Mesendoderm (in vitro differentiated cells): Measurements from ENCODE around the gene LRRC36.

ENCODE experiments used
- DNase-seq: peaks from one replicate; pipeline ENCODE4 v3.0.0; 2013
- H2AK5ac ChIP-seq: 2 replicates; pipeline ENCODE4 v1.6.1; 2013; ENCODE audit warnings: low read length, inconsistent platforms
- H2BK120ac ChIP-seq: 2 replicates; pipeline ENCODE4 v1.6.1; 2013; ENCODE audit warnings: low read depth, mild to moderate bottlenecking, low read length, moderate library complexity, mixed read lengths
- H2BK15ac ChIP-seq: replicated peaks from 2 replicates; pipeline ENCODE4 v1.6.1; 2013; ENCODE audit warnings: low read depth, mild to moderate bottlenecking, moderate library complexity
- H2BK5ac ChIP-seq: 2 replicates; pipeline ENCODE4 v1.6.1; 2013; ENCODE audit warnings: low read length, inconsistent platforms
- H3K18ac ChIP-seq: 2 replicates; pipeline ENCODE4 v1.6.1; 2013; ENCODE audit warnings: mild to moderate bottlenecking, low read length, mixed read lengths
- H3K23ac ChIP-seq: one replicate; pipeline ENCODE4 v1.6.1; 2013; ENCODE audit warnings: low read length
- H3K27ac ChIP-seq: 2 replicates; pipeline ENCODE4 v1.5.1; 2013; ENCODE audit warnings: low read depth, mild to moderate bottlenecking, inconsistent platforms, low read length, moderate library complexity
- H3K27me3 ChIP-seq: 2 replicates; pipeline ENCODE4 v1.6.1; 2013; ENCODE audit warnings: low read length, control low read depth, mild to moderate bottlenecking, inconsistent platforms; ENCODE audit not compliant: insufficient read depth, poor library complexity
- H3K36me3 ChIP-seq: 2 replicates; pipeline ENCODE4 v1.6.1; 2013; ENCODE audit warnings: low read length, inconsistent platforms; ENCODE audit not compliant: control insufficient read depth, insufficient read depth
- H3K4ac ChIP-seq: one replicate; pipeline ENCODE4 v1.6.1; 2013; ENCODE audit warnings: low read depth, mild to moderate bottlenecking, low read length, moderate library complexity
- H3K4me1 ChIP-seq: 2 replicates; pipeline ENCODE4 v1.6.1; 2013; ENCODE audit warnings: low read depth, low read length, inconsistent platforms; ENCODE audit not compliant: control insufficient read depth
- H3K4me2 ChIP-seq: 2 replicates; pipeline ENCODE4 v1.6.1; 2013; ENCODE audit warnings: low read length
- H3K4me3 ChIP-seq: 2 replicates; pipeline ENCODE4 v1.5.1; 2013; ENCODE audit warnings: mild to moderate bottlenecking, low read length
- H3K56ac ChIP-seq: one replicate; pipeline ENCODE4 v1.6.1; 2013; ENCODE audit warnings: low read length
- H3K79me1 ChIP-seq: 2 replicates; pipeline ENCODE4 v1.6.1; 2013; ENCODE audit warnings: low read length, inconsistent platforms
- H3K79me2 ChIP-seq: 2 replicates; pipeline ENCODE4 v1.6.1; 2013; ENCODE audit warnings: mild to moderate bottlenecking, low read length; ENCODE audit not compliant: control insufficient read depth, insufficient read depth
- H3K9ac ChIP-seq: 2 replicates; pipeline ENCODE4 v1.6.1; 2013; ENCODE audit warnings: low read length, inconsistent platforms
- H4K5ac ChIP-seq: one replicate; pipeline ENCODE4 v1.6.1; 2013; ENCODE audit warnings: low read length
- H4K8ac ChIP-seq: one replicate; pipeline ENCODE4 v1.6.1; 2013; ENCODE audit warnings: low read depth, mild to moderate bottlenecking, control low read depth, low read length, moderate library complexity
- WGBS: extraction: QIAGEN DNeasy Blood & Tissue Kit; methylation state at CpG from one replicate; pipeline ENCODE4 v1.1.7; 2013; ENCODE audit warnings: low lambda C conversion rate, missing lambda C conversion rate; ENCODE audit not compliant: insufficient coverage; ENCODE audit errors: extremely low coverage; 5-methylcytosine and 5-hydroxymethylcytosine counted together

Gene LRRC36

DNA sequence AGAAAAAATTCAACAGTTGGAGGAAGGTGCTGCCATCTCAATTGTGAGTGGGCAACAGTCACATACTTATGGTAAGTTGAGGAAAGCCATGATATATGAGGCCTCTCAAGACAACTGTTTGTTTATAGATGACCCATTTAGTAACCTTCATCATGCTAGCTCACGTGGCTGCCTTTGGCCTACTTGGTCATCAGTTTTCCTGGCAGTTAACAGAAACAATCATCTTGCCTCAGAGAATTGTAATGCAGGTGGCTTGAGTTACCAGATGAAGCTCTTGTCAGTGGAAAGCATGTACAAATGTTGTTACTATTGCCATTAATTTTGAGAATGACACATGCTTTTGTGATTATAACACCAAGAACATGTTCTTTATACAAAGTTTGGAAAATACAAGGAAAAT lies 52.0 kb downstream of the LRRC36 start:
- Histone ChIP-seq H4K8ac (no peak overlapping the region), H2AK5ac (no peak overlapping the region), H3K18ac (no peak overlapping the region), H2BK120ac (no peak overlapping the region), H3K4me3 (no peak overlapping the region), H3K4me1 (no peaks in the 10 kb centered on the region), H3K36me3 (no peaks in the 10 kb centered on the region), H3K23ac (no peak overlapping the region), H3K27ac (no peak overlapping the region), H4K5ac (no peak overlapping the region), H3K4ac (no peak overlapping the region), H3K56ac (no peak overlapping the region), H2BK5ac (no peak overlapping the region), H3K4me2 (no peak overlapping the region), H3K27me3 (no peaks in the 10 kb centered on the region), H2BK15ac (no peak overlapping the region), H3K79me1 (no peaks in the 10 kb centered on the region), H3K79me2 (no peaks in the 10 kb centered on the region), H3K9ac (no peak overlapping the region)
- WGBS, result no CpG with 5 or more reads among the region's 1 CpG
- no peak for DNase-seq

- Histone ChIP-seq H3K4me2 (no peak overlapping the region), H3K27me3 (no peaks in the 10 kb centered on the region), H3K4me3 (no peak overlapping the region), H2BK120ac (no peak overlapping the region), H4K5ac (no peak overlapping the region), H3K4ac (no peak overlapping the region), H3K23ac (no peak overlapping the region), H3K4me1 (no peaks in the 10 kb centered on the region), H3K79me2 (no peaks in the 10 kb centered on the region), H4K8ac (no peak overlapping the region), H3K27ac (no peak overlapping the region), H3K9ac (no peak overlapping the region), H3K36me3 (no peaks in the 10 kb centered on the region), H2AK5ac (no peak overlapping the region), H3K56ac (no peak overlapping the region), H2BK5ac (no peak overlapping the region), H3K18ac (no peak overlapping the region), H3K79me1 (no peaks in the 10 kb centered on the region), H2BK15ac (no peak overlapping the region)
- no CpG with 5 or more reads among the region's 3 CpGs for WGBS
- no peak for DNase-seq
These were observed 56.7 kb downstream of the LRRC36 start for GRCh38 chr16:67383284-67383683.

DNA sequence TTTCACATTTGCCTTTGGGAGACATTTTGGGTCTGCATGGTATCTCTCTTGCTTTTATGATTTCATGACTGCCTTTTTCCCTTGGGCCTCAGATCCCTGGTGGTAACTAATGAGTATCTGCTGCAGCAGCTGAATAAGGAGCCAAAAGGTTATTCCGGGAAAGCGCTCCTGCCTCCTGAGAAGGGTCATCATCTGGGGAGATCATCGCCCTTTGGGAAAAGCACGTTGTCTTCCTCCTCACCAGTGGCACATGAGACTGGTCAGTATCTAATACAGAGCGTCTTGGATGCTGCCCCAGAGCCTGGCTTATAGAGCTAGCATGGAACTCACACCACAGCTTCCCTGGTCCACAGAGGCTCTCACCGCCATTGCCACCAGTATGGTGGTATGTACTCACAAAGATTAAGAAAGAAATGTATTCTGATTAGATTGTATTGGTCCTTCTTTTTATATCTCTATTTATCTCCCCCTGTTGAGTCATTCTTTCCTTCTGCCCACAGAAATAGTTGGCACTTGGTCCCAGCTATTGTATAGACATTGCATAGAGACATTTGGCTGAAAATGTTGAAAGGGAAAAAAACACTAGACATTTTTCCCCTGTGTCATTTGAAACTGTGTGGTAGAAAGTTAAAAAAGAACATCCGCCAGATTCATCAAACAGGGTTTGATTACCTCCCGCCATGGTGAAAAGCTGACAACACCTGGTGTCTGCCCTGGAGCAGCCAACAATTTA lies 58.3 kb downstream of the LRRC36 start:
- no peaks in the 10 kb centered on the region for H3K4me1 ChIP-seq
- no peak overlapping the region for H3K4me3 ChIP-seq
- no peak overlapping the region for H3K23ac ChIP-seq
- WGBS, result no CpG with 5 or more reads among the region's 8 CpGs
- H2BK5ac ChIP-seq, result no peak overlapping the region
- no peaks in the 10 kb centered on the region for H3K79me1 ChIP-seq
- no peak overlapping the region for H3K4ac ChIP-seq
- no peak overlapping the region for H3K9ac ChIP-seq
- H3K18ac ChIP-seq, result no peak overlapping the region
- H3K36me3 ChIP-seq, result no peaks in the 10 kb centered on the region
- no peak overlapping the region for H2BK15ac ChIP-seq
- H4K8ac ChIP-seq, result no peak overlapping the region
- H4K5ac ChIP-seq, result no peak overlapping the region
- no peak overlapping the region for H2BK120ac ChIP-seq
- H3K4me2 ChIP-seq, result no peak overlapping the region
- H3K27ac ChIP-seq, result no peak overlapping the region
- H3K56ac ChIP-seq, result no peak overlapping the region
- no peak overlapping the region for H2AK5ac ChIP-seq
- no peaks in the 10 kb centered on the region for H3K27me3 ChIP-seq
- DNase-seq, result no peak
- H3K79me2 ChIP-seq, result no peaks in the 10 kb centered on the region

DNA sequence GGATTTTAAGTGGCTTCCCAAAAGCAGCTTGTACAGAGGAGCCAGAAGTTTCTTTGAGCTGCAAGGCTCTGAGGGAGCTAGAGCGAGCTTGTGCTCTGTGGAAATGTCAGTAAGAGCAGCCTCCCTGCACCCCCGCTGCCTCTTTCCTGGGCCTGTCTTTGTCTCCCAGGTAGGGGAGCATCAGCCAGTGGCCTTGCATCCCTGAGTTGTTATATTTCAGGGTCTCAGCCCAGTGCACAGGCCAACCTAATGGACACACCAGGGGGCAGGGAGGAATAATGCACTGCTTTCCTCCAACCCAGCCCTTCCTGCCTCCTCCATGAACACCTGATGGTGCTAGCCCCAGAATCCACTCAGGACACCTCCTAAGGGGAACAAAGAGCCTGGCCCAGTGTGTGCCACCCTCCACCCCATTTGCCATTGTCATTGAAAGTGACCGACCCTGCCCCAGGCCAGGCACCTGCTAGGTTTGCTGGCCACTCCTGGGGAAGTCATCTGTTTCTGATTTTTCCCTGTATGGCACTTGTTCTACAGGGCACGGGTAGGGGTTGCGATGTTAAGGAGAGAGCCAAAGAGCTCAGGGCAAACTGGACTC lies 60.3 kb downstream of the LRRC36 start:
- H3K27me3 ChIP-seq, result no peaks in the 10 kb centered on the region

DNA sequence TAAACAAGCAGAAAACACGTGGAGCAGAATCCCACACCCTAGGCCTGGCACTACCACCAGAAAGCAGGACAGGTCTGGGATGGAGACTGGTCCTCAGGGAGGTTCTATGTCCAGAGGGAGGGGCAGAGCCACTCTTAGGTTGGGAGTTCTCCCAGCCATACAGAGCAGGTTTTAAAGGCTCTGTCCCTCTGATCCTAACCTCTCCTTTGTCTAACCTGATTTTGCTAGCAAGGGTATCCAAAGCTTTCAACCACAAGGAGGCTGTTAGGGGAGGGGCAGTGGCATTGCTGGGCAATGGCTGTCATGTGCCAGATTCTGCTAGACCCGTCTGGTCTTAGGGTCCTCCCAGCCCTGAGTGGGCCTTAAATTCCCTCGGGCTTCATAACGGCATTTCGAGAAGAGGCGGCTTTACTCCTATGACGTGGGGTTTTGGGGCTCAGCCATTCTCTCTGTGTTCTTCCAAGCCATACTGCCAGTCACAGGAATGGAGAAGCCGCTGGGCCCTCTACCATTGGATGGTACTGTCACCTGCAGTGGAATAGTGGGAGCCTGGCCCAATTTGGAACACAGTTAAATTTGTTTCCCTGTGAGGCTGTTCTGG lies 61.0 kb downstream of the LRRC36 start:
- H3K27ac ChIP-seq, result no peak overlapping the region
- no peak overlapping the region for H3K56ac ChIP-seq
- no peak overlapping the region for H4K5ac ChIP-seq
- no peaks in the 10 kb centered on the region for H3K36me3 ChIP-seq
- H3K79me1 ChIP-seq, result no peaks in the 10 kb centered on the region
- no CpG with 5 or more reads among the region's 8 CpGs for WGBS
- no peaks in the 10 kb centered on the region for H3K79me2 ChIP-seq
- no peak overlapping the region for H4K8ac ChIP-seq
- no peak overlapping the region for H3K4me3 ChIP-seq
- no peak overlapping the region for H2BK15ac ChIP-seq
- H3K18ac ChIP-seq, result no peak overlapping the region
- no peak overlapping the region for H3K23ac ChIP-seq
- DNase-seq, result no peak
- H2BK5ac ChIP-seq, result no peak overlapping the region
- H3K27me3 ChIP-seq, result no peaks in the 10 kb centered on the region
- H3K4me2 ChIP-seq, result no peak overlapping the region
- H3K9ac ChIP-seq, result no peak overlapping the region
- no peaks in the 10 kb centered on the region for H3K4me1 ChIP-seq
- H2BK120ac ChIP-seq, result no peak overlapping the region
- H2AK5ac ChIP-seq, result no peak overlapping the region
- no peak overlapping the region for H3K4ac ChIP-seq

More for the DNA sequence above, 60.3 kb downstream of the LRRC36 start:
- Histone ChIP-seq H2BK15ac (no peak overlapping the region), H2BK120ac (no peak overlapping the region), H3K79me2 (no peaks in the 10 kb centered on the region), H3K4me3 (no peak overlapping the region), H3K23ac (no peak overlapping the region), H2BK5ac (no peak overlapping the region), H3K4me2 (no peak overlapping the region), H4K8ac (no peak overlapping the region), H2AK5ac (no peak overlapping the region), H4K5ac (no peak overlapping the region), H3K9ac (no peak overlapping the region), H3K18ac (no peak overlapping the region), H3K79me1 (no peaks in the 10 kb centered on the region), H3K4me1 (no peaks in the 10 kb centered on the region), H3K27ac (no peak overlapping the region), H3K56ac (no peak overlapping the region), H3K4ac (no peak overlapping the region), H3K36me3 (no peaks in the 10 kb centered on the region)
- no CpG with 5 or more reads among the region's 5 CpGs for WGBS
- DNase-seq, result no peak
